C4-2B (cell line): ENCODE results near the gene DOCK6.

Experiments
- H3K27ac ChIP-seq: fragments of 450-650 bp; 2 replicates; pipeline ENCODE4 v1.5.1; 2017
- CTCF ChIP-seq: fragments of 450-650 bp; conservative IDR thresholded peaks from 2 replicates; pipeline ENCODE4 v1.5.1; 2017; ENCODE audit warnings: mild to moderate bottlenecking
- ZFX ChIP-seq: fragments of 450-650 bp; IDR thresholded peaks from 2 replicates; pipeline ENCODE4 v1.6.1; 2017

The DOCK6 gene

GRCh38 chr19:11242864-11243797, 19.2 kb downstream of the DOCK6 start:
- no peak overlapping the region for H3K27ac ChIP-seq
- TF ChIP-seq CTCF: peak; percentile 89
- TF ChIP-seq ZFX: no peak

- TF ChIP-seq CTCF: no peak
- no peak overlapping the region for H3K27ac ChIP-seq
Observed at GRCh38 chr19:11242025-11242424, 20.3 kb downstream of the DOCK6 start.

GRCh38 chr19:11240008-11240444, 22.3 kb downstream of the DOCK6 start:
- TF ChIP-seq ZFX (no peak), CTCF (no peak)

GRCh38 chr19:11239377-11240000, 22.8 kb downstream of the DOCK6 start, which contains the start of gene ANGPTL8:
TSS of gene ANGPTL8 (plus strand) at chr19:11239619. CDS start at chr19:11239638, 19 bp downstream.
- TF ChIP-seq CTCF: no peak
- TF ChIP-seq ZFX: no peak
- H3K27ac ChIP-seq: no peak within 1 kb of the TSS

More at GRCh38 chr19:11240008-11240444, 22.3 kb downstream of the DOCK6 start:
- H3K27ac ChIP-seq: no peak overlapping the region

GRCh38 chr19:11238781-11239376, 23.4 kb downstream of the DOCK6 start:
- no peak overlapping the region for H3K27ac ChIP-seq
- TF ChIP-seq ZFX (no peak), CTCF (no peak)

GRCh38 chr19:11238041-11238440, 24.3 kb downstream of the DOCK6 start:
- TF ChIP-seq CTCF: no peak
- TF ChIP-seq ZFX: no peak
- no peak overlapping the region for H3K27ac ChIP-seq

- no peak overlapping the region for H3K27ac ChIP-seq
- TF ChIP-seq ZFX (no peak), CTCF (no peak)
Observed at GRCh38 chr19:11237321-11237720, 25.0 kb downstream of the DOCK6 start.
